Keratinocyte (primary cell): ENCODE measurements around the gene CLDN3. TPM values are rescaled to one million over a fixed set of nuclear protein-coding genes. Genes with fewer than 3 reads are reported as not detected.
"Not testable (repeated sequence)": the region's sequence is repeated elsewhere in the genome, so short reads cannot be mapped to it uniquely, and the experiment has no call there.

ENCODE experiments used
- DNase-seq: peaks from one replicate; pipeline ENCODE4 v3.0.0-alpha.2; 2011; ENCODE audit warnings: low read depth, missing footprints, low spot score
- FAIRE-seq: peaks from 2 replicates; lab custom pipeline; 2011; peaks lifted over from hg19 to GRCh38; lab: Jason Lieb, UNC
- H2AFZ ChIP-seq: 2 replicates; pipeline ENCODE4 v1.6.0; 2012; ENCODE audit warnings: low read length, control low read depth, inconsistent platforms; ENCODE audit not compliant: control insufficient read depth
- H3K27ac ChIP-seq: 2 replicates; pipeline ENCODE4 v1.5.1; 2011; ENCODE audit warnings: low read length; ENCODE audit not compliant: control insufficient read depth, insufficient read depth
- H3K27me3 ChIP-seq: 3 replicates; pipeline ENCODE4 v1.6.0; 2011; ENCODE audit warnings: low read length; ENCODE audit not compliant: control insufficient read depth, insufficient read depth; ENCODE audit errors: extremely low read depth
- H3K36me3 ChIP-seq, 2 experiments: 2 replicates in 1 of 2; 3 replicates in 1 of 2; pipeline ENCODE4 v1.5.1; 2011; ENCODE audit warnings: low read length in 2 of 2, mild to moderate bottlenecking in 1 of 2; ENCODE audit not compliant: control insufficient read depth in 2 of 2, insufficient read depth in 2 of 2; ENCODE audit errors: extremely low read depth in 1 of 2
- H3K4me1 ChIP-seq: 3 replicates; pipeline ENCODE4 v1.5.1; 2011; ENCODE audit warnings: low read length; ENCODE audit not compliant: control insufficient read depth, insufficient read depth; ENCODE audit errors: extremely low read depth
- H3K4me2 ChIP-seq: 3 replicates; pipeline ENCODE4 v1.6.0; 2011; ENCODE audit warnings: low read depth, low read length; ENCODE audit not compliant: control insufficient read depth, insufficient read depth; ENCODE audit errors: extremely low read depth
- H3K4me3 ChIP-seq, 3 experiments: fragments of 200-600 bp in 1 of 3; sonication (generic) in 1 of 3; 2 replicates in 2 of 3; 3 replicates in 1 of 3; pipeline ENCODE4 v1.5.1; 2011 to 2016; ENCODE audit warnings: low read length in 3 of 3, mild to moderate bottlenecking in 3 of 3, control low read depth in 2 of 3, inconsistent platforms in 1 of 3, low read depth in 1 of 3, mixed read lengths in 1 of 3, mixed run types in 1 of 3, moderate library complexity in 1 of 3; ENCODE audit not compliant: control insufficient read depth in 2 of 3, insufficient read depth in 2 of 3; ENCODE audit errors: extremely low read depth in 1 of 3
- H3K79me2 ChIP-seq: 2 replicates; pipeline ENCODE4 v1.6.0; 2012; ENCODE audit warnings: low read length; ENCODE audit not compliant: control insufficient read depth, insufficient read depth
- H3K9ac ChIP-seq: 3 replicates; pipeline ENCODE4 v1.6.0; 2011; ENCODE audit warnings: low read length; ENCODE audit not compliant: control insufficient read depth, insufficient read depth; ENCODE audit errors: extremely low read depth
- H3K9me1 ChIP-seq: 3 replicates; pipeline ENCODE4 v1.6.0; 2011; ENCODE audit warnings: low read length; ENCODE audit not compliant: control insufficient read depth, insufficient read depth; ENCODE audit errors: extremely low read depth
- H3K9me3 ChIP-seq: 2 replicates; pipeline ENCODE4 v1.5.1; 2012; ENCODE audit warnings: low read depth, low read length; ENCODE audit not compliant: control insufficient read depth
- H4K20me1 ChIP-seq: 3 replicates; pipeline ENCODE4 v1.6.0; 2011; ENCODE audit warnings: low read length; ENCODE audit not compliant: control insufficient read depth, insufficient read depth; ENCODE audit errors: extremely low read depth
- EZH2 ChIP-seq: IDR thresholded peaks from one replicate; pipeline ENCODE4 v1.6.1; 2012; ENCODE audit warnings: inconsistent platforms, mild to moderate bottlenecking, low read length, moderate library complexity
- dilution Hi-C: fragments of 300-500 bp; cut with MboI; formaldehyde crosslinking; loops from one replicate; pipeline ENCODE4 v1.7.0; 2020; ENCODE audit warnings: low sequenced_read_pairs; ENCODE audit not compliant: extremely low pct_ligation_motif_present
- polyA plus RNA-seq, 5 experiments: library from polyadenylated mRNA; depleted of rRNA in 3 of 5; stranded (reverse) in 3 of 5; stranded (forward) in 1 of 5; unstranded in 1 of 5; fragments of >200 nt; gene quantifications; 1 replicate in 1 of 5; 2 replicates in 3 of 5; 3 replicates in 1 of 5; pipeline versions ENCODE4 v1.2.1 to v1.2.3, GENCODE V29; 2011 to 2012; ENCODE audit warnings: missing spikeins in 2 of 5, low read depth in 1 of 5, low replicate concordance in 1 of 5
- TF ChIP-seq, protein P1 (sequence below), 3 experiments: IDR thresholded peaks in 1 of 3; conservative IDR thresholded peaks in 1 of 3; optimal IDR thresholded peaks in 1 of 3; 2 replicates in 2 of 3; 3 replicates in 1 of 3; pipeline versions ENCODE3 to v1.5.1; 2011; ENCODE audit warnings: low read length in 3 of 3, mild to moderate bottlenecking in 3 of 3, moderate library complexity in 2 of 3, control low read depth in 1 of 3, inconsistent platforms in 1 of 3; ENCODE audit not compliant: insufficient read depth in 2 of 3; ENCODE audit errors: extremely low read depth in 1 of 3

Gene CLDN3
- polyA plus RNA-seq, 1 donor (not counting 4 experiments of a cell fraction or from before 2014, with no cell fraction given) = not detected

DNA sequence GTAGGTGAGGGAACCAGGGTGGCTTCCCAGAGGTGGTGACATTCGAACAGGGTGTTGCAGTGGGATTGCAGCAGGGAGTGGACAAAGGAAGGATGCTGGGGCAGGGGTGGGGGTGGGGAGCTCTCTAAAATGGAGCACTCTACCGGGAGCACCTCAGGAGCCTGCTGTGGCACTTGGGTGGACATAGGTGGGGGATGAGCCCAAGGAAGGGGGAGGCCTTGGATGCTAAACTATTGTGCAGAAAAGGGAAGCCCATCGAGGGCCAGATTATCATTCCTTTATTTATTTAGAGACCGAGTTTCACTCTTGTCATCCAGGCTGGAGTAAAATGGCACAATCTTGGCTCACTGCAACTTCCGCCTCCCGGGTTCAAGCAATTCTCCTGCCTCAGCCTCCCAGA is 47.3 kb downstream of the CLDN3 start:
- Histone ChIP-seq H3K4me1 (peaks cover 7% of the 10 kb centered on the region), H3K27ac (no peak overlapping the region), H3K4me3 (no peak overlapping the region), H3K9me1 (no peaks in the 10 kb centered on the region), H3K4me2 (no peak overlapping the region), H3K9ac (no peak overlapping the region), H2AFZ (no peak overlapping the region), H3K27me3 (no peaks in the 10 kb centered on the region), H3K9me3 (no peaks in the 10 kb centered on the region), H4K20me1 (peaks cover 1% of the 10 kb centered on the region), H3K36me3 (no peaks in the 10 kb centered on the region), H3K79me2 (peaks cover 14% of the 10 kb centered on the region)
- no peak for TF ChIP-seq EZH2
- TF ChIP-seq, protein P1, sequence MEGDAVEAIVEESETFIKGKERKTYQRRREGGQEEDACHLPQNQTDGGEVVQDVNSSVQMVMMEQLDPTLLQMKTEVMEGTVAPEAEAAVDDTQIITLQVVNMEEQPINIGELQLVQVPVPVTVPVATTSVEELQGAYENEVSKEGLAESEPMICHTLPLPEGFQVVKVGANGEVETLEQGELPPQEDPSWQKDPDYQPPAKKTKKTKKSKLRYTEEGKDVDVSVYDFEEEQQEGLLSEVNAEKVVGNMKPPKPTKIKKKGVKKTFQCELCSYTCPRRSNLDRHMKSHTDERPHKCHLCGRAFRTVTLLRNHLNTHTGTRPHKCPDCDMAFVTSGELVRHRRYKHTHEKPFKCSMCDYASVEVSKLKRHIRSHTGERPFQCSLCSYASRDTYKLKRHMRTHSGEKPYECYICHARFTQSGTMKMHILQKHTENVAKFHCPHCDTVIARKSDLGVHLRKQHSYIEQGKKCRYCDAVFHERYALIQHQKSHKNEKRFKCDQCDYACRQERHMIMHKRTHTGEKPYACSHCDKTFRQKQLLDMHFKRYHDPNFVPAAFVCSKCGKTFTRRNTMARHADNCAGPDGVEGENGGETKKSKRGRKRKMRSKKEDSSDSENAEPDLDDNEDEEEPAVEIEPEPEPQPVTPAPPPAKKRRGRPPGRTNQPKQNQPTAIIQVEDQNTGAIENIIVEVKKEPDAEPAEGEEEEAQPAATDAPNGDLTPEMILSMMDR (optimal IDR thresholded peaks at IDR 0.05 in 1 of 3, IDR thresholded peaks at IDR 0.05 in 1 of 3, conservative IDR thresholded peaks at IDR 0.05 in 1 of 3; ENCODE audit: extremely low read depth in 1 of 3, insufficient read depth in 2 of 3, low read length in 3 of 3) = no peak
- dilution Hi-C loops = no loop called here
- DNase-seq (no peak), FAIRE-seq (no peak)

DNA sequence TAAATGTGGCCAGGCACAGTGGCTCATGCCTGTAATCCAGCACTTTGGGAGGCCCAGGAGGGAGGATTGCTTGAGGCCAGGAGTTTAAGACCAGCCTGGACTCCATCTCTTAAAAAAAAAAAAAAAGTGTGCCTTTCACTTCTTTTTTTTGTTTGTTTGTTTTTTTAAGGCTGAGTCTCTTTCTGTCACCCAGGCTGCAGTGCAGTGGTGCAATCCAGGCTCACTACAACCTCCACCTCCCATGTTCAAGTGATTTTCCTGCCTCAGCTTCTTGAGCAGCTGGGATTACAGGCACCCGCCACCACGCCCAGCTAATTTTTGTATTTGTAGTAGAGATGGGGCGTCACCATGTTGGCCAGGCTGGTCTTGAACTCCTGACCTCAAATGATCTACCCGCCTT is 47.9 kb downstream of the CLDN3 start:
- H3K4me2 ChIP-seq, H3K9me3 ChIP-seq, H3K4me3 ChIP-seq, H3K27ac ChIP-seq, H2AFZ ChIP-seq, H4K20me1 ChIP-seq, H3K9me1 ChIP-seq, FAIRE-seq, H3K36me3 ChIP-seq, dilution Hi-C loops, H3K9ac ChIP-seq, H3K27me3 ChIP-seq, DNase-seq: not testable (repeated sequence)
- peaks cover 20% of the 10 kb centered on the region for H3K79me2 ChIP-seq
- peaks cover 13% of the 10 kb centered on the region for H3K4me1 ChIP-seq

DNA sequence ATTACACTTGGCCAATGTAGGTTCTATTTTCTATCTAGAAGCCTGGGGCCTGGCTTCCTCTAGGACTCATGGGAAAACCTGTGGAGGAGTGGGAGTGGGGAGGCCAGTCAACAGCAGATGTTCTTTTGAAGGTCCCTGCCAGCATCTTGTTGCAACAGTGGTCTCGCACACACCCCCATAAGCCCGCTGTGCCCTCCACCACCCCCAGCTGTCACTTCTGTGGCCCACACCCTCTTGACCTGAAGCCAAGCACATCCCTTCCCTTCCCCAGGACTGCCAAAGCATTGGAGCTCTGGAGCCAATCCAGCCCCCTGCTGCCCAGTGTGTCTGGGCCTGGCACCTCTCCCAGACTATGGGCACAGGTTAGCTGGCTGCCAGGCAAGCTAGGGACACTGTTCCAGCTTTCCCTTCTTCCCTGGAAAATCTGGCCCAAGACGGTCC is 48.7 kb downstream of the CLDN3 start:
- no peak for DNase-seq
- Histone ChIP-seq H3K9me1 (peaks cover 5% of the 10 kb centered on the region), H3K27ac (no peak overlapping the region), H4K20me1 (peaks cover 13% of the 10 kb centered on the region), H3K4me1 (peaks cover 21% of the 10 kb centered on the region), H3K4me2 (no peak overlapping the region), H3K36me3 (peaks cover under 1 to 2% of the 10 kb centered on the region in 2 experiments), H3K27me3 (no peaks in the 10 kb centered on the region), H3K9me3 (no peaks in the 10 kb centered on the region), H3K79me2 (peaks cover 28% of the 10 kb centered on the region), H2AFZ (no peak overlapping the region), H3K4me3 (no peak overlapping the region), H3K9ac (no peak overlapping the region)
- no peak for FAIRE-seq
- TF ChIP-seq, protein P1 (optimal IDR thresholded peaks at IDR 0.05 in 1 of 3, IDR thresholded peaks at IDR 0.05 in 1 of 3, conservative IDR thresholded peaks at IDR 0.05 in 1 of 3; ENCODE audit: extremely low read depth in 1 of 3, insufficient read depth in 2 of 3, low read length in 3 of 3) = no peak
- TF ChIP-seq EZH2 = no peak
- dilution Hi-C loops = no loop called here

DNA sequence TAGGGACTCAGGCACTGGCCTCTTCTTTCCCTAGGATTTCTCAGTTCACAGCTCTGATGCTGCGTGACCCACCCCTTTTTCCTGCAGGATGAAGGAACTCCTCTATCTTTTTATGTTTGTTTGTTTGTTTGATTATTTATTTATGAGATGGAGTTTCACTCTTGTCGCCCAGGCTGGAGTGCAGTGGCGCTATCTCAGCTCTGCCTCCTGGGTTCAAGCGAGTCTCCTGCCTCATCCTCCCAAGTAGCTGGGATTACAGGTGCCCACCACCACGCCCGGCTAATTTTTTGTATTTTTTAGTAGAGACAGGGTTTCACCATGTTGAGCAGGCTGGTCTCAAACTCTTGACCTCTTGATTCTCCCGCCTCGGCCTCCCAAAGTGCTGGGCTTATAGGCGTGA is 49.6 kb downstream of the CLDN3 start:
- peaks cover 31% of the 10 kb centered on the region for H3K4me1 ChIP-seq
- H3K9me3 ChIP-seq = not testable (repeated sequence)

More for the DNA sequence above, 49.6 kb downstream of the CLDN3 start:
- H3K9me1 ChIP-seq, FAIRE-seq, dilution Hi-C loops, H3K27me3 ChIP-seq, H2AFZ ChIP-seq, H3K9ac ChIP-seq, H3K4me2 ChIP-seq, H3K27ac ChIP-seq, H3K4me3 ChIP-seq, DNase-seq, H3K36me3 ChIP-seq: not testable (repeated sequence)
- peaks cover 22% of the 10 kb centered on the region for H4K20me1 ChIP-seq
- H3K79me2 ChIP-seq = peaks cover 33% of the 10 kb centered on the region
